Psoas muscle (tissue), 8 donors: ENCODE measurements around the gene CERS5. TPM values are rescaled to one million over a fixed set of nuclear protein-coding genes. Genes with fewer than 3 reads are reported as not detected.

ENCODE experiments used
- ATAC-seq, 4 donors: fragments of 200-7000 bp; cut with Tn5 transposase; one replicate each; pipeline ENCODE4 v1.9.1; 2020; ENCODE audit warnings: moderate library complexity in 3 of 4, mild to moderate bottlenecking in 2 of 4
- DNase-seq, 2 donors: peaks; one replicate each; pipeline ENCODE4 v3.0.0-alpha.2; 2020
- H3K27ac ChIP-seq: fragments of 200-600 bp; one replicate; pipeline ENCODE4 v1.8.0; 2022
- H3K27me3 ChIP-seq, 3 donors: fragments of 200-600 bp in 1 of 3; one replicate each; pipeline versions ENCODE4 v1.6.1 to v1.8.0; 2013 to 2022; ENCODE audit warnings: low read length in 2 of 3, mild to moderate bottlenecking in 2 of 3, moderate library complexity in 1 of 3; ENCODE audit not compliant: insufficient read depth in 3 of 3
- H3K36me3 ChIP-seq, 2 donors: fragments of 200-600 bp in 1 of 2; one replicate each; pipeline versions ENCODE4 v1.6.1 to v1.8.0; 2013 to 2022; ENCODE audit warnings: low read depth in 1 of 2, mild to moderate bottlenecking in 1 of 2, moderate library complexity in 1 of 2; ENCODE audit not compliant: insufficient read depth in 1 of 2
- H3K4me1 ChIP-seq: fragments of 200-600 bp; one replicate; pipeline ENCODE4 v1.8.0; 2022
- H3K4me3 ChIP-seq: fragments of 200-600 bp; one replicate; pipeline ENCODE4 v1.8.0; 2022; ENCODE audit warnings: mild to moderate bottlenecking
- H3K9me3 ChIP-seq: fragments of 200-600 bp; one replicate; pipeline ENCODE4 v1.8.0; 2022
- CTCF ChIP-seq: fragments of 200-600 bp; IDR thresholded peaks from one replicate; pipeline ENCODE4 v1.8.0; 2022; ENCODE audit warnings: antibody characterized with exemption
- WGBS, 3 donors: extraction: QIAGEN DNeasy Blood & Tissue Kit; methylation state at CpG; one replicate each; pipeline versions ENCODE4 v1.1.6 to v1.1.7; 2013; 5-methylcytosine and 5-hydroxymethylcytosine counted together
- intact Hi-C, 2 donors: fragments of 100-400 bp; cut with DNase I; formaldehyde crosslinking; loops; one replicate each; pipeline versions ENCODE4 v1.11.0 to v1.14.2; 2022
- polyA plus RNA-seq, 3 donors: library from polyadenylated mRNA; stranded (reverse); fragments of 200-250 nt; gene quantifications; one replicate each; pipeline ENCODE4 v1.2.3, GENCODE V29; 2013
- total RNA-seq, 4 donors: library from RNA; stranded (reverse); fragmentation: NEBNext Ultra II Directional in 2 of 4; extraction: Animal tissue kit (Norgen Biotek cat#: 25700) in 2 of 4; gene quantifications; one replicate each; pipeline versions ENCODE4 v1.2.1 to v1.2.4, GENCODE V29; 2021 to 2023
- donor health status: healthy with polysubstance abuse.
- donor health status: DM: no; HTN: no; CAD: no; lungs with moderate emphysema.
- donor health status: Bipolar disorder and iron deficiency.
- donor health status: healthy.
- donor health status: DM: yes; HTN: yes; CAD: no.
- donor health status: DM: no; HTN: no; CAD: no.
- donor health status: DM: no; HTN: no; CAD: no.
- donor health status: DM: yes; HTN: yes; CAD: no.

Gene CERS5
- total and polyA plus RNA-seq, 7 donors = 5.2 to 10.7 (median 7.2) TPM

DNA sequence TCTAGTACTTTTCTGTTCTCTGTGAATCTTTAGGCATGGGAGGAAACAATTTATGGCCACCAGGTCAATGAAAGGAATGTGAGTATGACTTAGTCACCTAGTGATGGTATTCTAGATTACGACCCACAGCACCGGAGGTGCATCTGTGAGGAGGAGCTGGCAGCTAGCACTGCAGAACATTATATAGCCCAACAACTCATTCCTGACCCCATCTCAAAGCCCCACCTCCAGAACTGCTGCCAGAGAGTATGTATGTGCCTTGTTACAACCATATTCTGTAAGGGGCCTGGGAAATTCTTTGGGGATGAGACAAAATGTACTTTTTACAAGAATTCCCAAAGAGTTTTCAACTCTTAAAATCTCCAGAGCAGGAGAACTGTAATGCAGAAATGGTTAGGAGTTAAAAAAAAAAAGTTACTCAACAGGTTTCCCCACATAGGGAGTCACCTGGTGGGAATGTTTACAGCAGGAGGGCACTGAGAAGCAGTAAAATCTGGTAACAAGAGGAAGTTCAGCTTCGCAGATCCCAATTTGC lies 34.9 kb upstream of the CERS5 start:
- ATAC-seq (no peak), DNase-seq (no peak)
- H3K36me3 ChIP-seq = peaks cover 4 to 95% of the 10 kb centered on the region in 2 donors
- H3K9me3 ChIP-seq = no peaks in the 10 kb centered on the region
- no peak for TF ChIP-seq CTCF
- no peaks in the 10 kb centered on the region for H3K27me3 ChIP-seq
- intact Hi-C loops = no loop called here
- 67 to 85% (median 80%) methylated on average over 3 of the region's 3 CpGs for WGBS, 3 donors
- H3K4me1 ChIP-seq = peaks cover 11% of the 10 kb centered on the region
- H3K27ac ChIP-seq = no peak overlapping the region
- H3K4me3 ChIP-seq = no peak overlapping the region

- no peak for TF ChIP-seq CTCF
- H3K27me3 ChIP-seq = no peaks in the 10 kb centered on the region
- intact Hi-C loops = no loop called here
- no peak for ATAC-seq
- H3K9me3 ChIP-seq = no peaks in the 10 kb centered on the region
- no peak overlapping the region for H3K4me3 ChIP-seq
- peaks cover 24% of the 10 kb centered on the region for H3K4me1 ChIP-seq
- peak overlapping the region; percentile 1 for H3K27ac ChIP-seq
- no peak for DNase-seq
- H3K36me3 ChIP-seq = peaks cover 4 to 91% of the 10 kb centered on the region in 2 donors
- WGBS, 3 donors = 69 to 84% (median 72%) methylated on average over 2 of the region's 2 CpGs
Observed at GRCh38 chr12:50200552-50201273, 33.5 kb upstream of the CERS5 start.

DNA sequence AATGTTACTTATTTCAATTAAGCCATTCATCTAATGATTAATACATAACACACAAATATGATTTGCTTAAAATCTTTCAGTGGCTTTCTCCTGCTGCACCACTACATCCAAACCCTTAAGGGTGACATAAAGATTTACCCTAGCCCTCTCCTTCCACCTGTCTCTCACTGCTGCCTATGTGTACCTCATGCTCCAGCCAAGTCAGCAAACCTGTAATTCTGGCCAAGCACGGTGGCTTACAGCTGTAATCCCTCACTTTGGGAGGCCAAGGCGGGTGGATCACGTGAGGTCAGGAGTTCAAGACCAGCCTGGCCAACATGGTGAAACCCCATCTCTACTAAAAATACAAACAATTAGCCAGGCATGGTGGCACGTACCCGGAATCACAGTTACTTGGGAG lies 31.7 kb upstream of the CERS5 start:
- no peak for DNase-seq
- H3K36me3 ChIP-seq = peaks cover 0 to 87% of the 10 kb centered on the region in 2 donors
- intact Hi-C loops = no loop called here
- peaks cover 33% of the 10 kb centered on the region for H3K4me1 ChIP-seq
- no peaks in the 10 kb centered on the region for H3K27me3 ChIP-seq
- no peaks in the 10 kb centered on the region for H3K9me3 ChIP-seq
- no peak for ATAC-seq
- TF ChIP-seq CTCF = no peak
- 35 to 57% (median 44%) methylated on average over 5 of the region's 5 CpGs for WGBS, 3 donors
- H3K4me3 ChIP-seq = no peak overlapping the region
- H3K27ac ChIP-seq = peak overlapping the region; percentile 47

DNA sequence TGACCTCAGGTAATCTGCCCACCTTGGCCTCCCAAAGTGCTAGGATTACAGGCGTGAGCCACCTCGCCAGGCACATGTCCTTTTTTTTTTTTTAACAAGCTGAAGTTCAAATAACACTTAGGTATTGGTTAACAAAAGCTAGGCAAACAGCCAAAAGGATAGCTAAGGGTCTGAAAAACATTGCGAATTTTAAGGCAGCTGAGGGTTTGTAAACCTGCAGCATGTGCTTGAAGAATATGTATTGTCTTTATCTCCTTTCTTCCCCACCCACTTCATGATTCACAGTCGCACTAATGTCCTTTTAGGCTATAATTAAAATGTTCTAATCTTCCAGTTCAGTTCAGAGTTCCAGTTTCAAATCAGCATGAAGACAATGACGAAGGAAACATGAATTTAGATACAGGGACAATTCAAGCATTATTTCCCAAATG lies 30.1 kb upstream of the CERS5 start:
- peak in 1 of 4 donors; percentile 39 for ATAC-seq
- 29 to 56% (median 30%) methylated on average over 5 of the region's 5 CpGs for WGBS, 3 donors
- Histone ChIP-seq H3K4me3 (no peak overlapping the region), H3K27me3 (no peaks in the 10 kb centered on the region), H3K4me1 (peaks cover 33% of the 10 kb centered on the region), H3K9me3 (no peaks in the 10 kb centered on the region), H3K27ac (peak overlapping the region; percentile 77), H3K36me3 (peaks cover 0 to 85% of the 10 kb centered on the region in 2 donors)
- no peak for TF ChIP-seq CTCF
- DNase-seq = no peak
- intact Hi-C loops = no loop called here
